IMR-90 (cell line): Measurements from ENCODE around the gene COQ4. TPM values are rescaled to one million over a fixed set of nuclear protein-coding genes. Genes with fewer than 3 reads are reported as not detected.

Source experiments
- ATAC-seq: fragments of 200-7000 bp; cut with Tn5 transposase; 2 replicates; pipeline ENCODE4 v1.9.1; 2020; ENCODE audit warnings: low read depth, mild to moderate bottlenecking, moderate library complexity
- BruUV-seq: library from RNA; stranded (reverse); fragments of 400-500 nt; replicated peaks from 2 replicates; lab custom pipeline; 2021; lab: Mats Ljungman, UMichigan
- CTCF ChIA-PET: fragments of 300-600 bp; formaldehyde crosslinking; extraction: SDS; loops from one replicate; lab custom pipeline; 2021; ENCODE audit warnings: antibody characterized with exemption; lab: Yijun Ruan, JAX
- POLR2A ChIA-PET: fragments of 300-600 bp; sonication (Branson Sonifier 250); formaldehyde crosslinking; loops from one replicate; lab custom pipeline; 2022; ENCODE audit warnings: antibody characterized with exemption; ENCODE audit not compliant: unreplicated experiment; lab: Charles Lee
- DNase-seq: peaks from one replicate; pipeline ENCODE4 v3.0.0; 2013
- H2AFZ ChIP-seq: replicated peaks from 2 replicates; pipeline ENCODE3; 2013; ENCODE audit warnings: low read length, mild to moderate bottlenecking; ENCODE audit not compliant: poor library complexity
- H2AK5ac ChIP-seq: 2 replicates; pipeline ENCODE4 v1.6.1; 2013; ENCODE audit warnings: low read depth, low read length, inconsistent platforms
- H2AK9ac ChIP-seq: replicated peaks from 2 replicates; pipeline ENCODE3; 2013; ENCODE audit warnings: mild to moderate bottlenecking, low read depth, low read length, moderate library complexity; ENCODE audit not compliant: poor library complexity
- H2BK120ac ChIP-seq: 2 replicates; pipeline ENCODE4 v1.6.1; 2013; ENCODE audit warnings: low read depth, low read length, inconsistent platforms
- H2BK15ac ChIP-seq: 3 replicates; pipeline ENCODE4 v1.6.1; 2013; ENCODE audit warnings: low read depth, low read length, inconsistent platforms
- H2BK20ac ChIP-seq: 2 replicates; pipeline ENCODE4 v1.6.1; 2013; ENCODE audit warnings: low read depth, mild to moderate bottlenecking, inconsistent platforms, low read length, moderate library complexity
- H2BK5ac ChIP-seq: 2 replicates; pipeline ENCODE4 v1.6.1; 2013; ENCODE audit warnings: mild to moderate bottlenecking, low read depth, low read length, inconsistent platforms; ENCODE audit not compliant: poor library complexity, severe bottlenecking
- H3K14ac ChIP-seq: replicated peaks from 2 replicates; pipeline ENCODE4 v1.6.1; 2013; ENCODE audit warnings: low read depth, low read length, inconsistent platforms
- H3K18ac ChIP-seq: 2 replicates; pipeline ENCODE4 v1.6.1; 2013; ENCODE audit warnings: low read depth, low read length, control low read depth
- H3K23ac ChIP-seq: 2 replicates; pipeline ENCODE4 v1.6.1; 2013; ENCODE audit warnings: low read depth, low read length, inconsistent platforms
- H3K27ac ChIP-seq: 2 replicates; pipeline ENCODE4 v1.5.1; 2013; ENCODE audit warnings: mild to moderate bottlenecking, control low read depth, low read length; ENCODE audit not compliant: insufficient read depth
- H3K27me3 ChIP-seq: 2 replicates; pipeline ENCODE4 v1.6.1; 2013; ENCODE audit warnings: low read length; ENCODE audit not compliant: control insufficient read depth, insufficient read depth
- H3K36me3 ChIP-seq: 2 replicates; pipeline ENCODE4 v1.6.1; 2013; ENCODE audit warnings: low read length, mixed read lengths; ENCODE audit not compliant: control insufficient read depth, insufficient read depth
- H3K4ac ChIP-seq: 2 replicates; pipeline ENCODE4 v1.6.1; 2013; ENCODE audit warnings: low read depth, low read length, inconsistent platforms
- H3K4me1 ChIP-seq: 2 replicates; pipeline ENCODE4 v1.6.1; 2013; ENCODE audit warnings: low read length, mixed read lengths; ENCODE audit not compliant: control insufficient read depth, insufficient read depth
- H3K4me2 ChIP-seq: 2 replicates; pipeline ENCODE4 v1.6.1; 2013; ENCODE audit warnings: low read depth, mild to moderate bottlenecking, control low read depth, low read length, moderate library complexity
- H3K4me3 ChIP-seq: 2 replicates; pipeline ENCODE4 v1.5.1; 2013; ENCODE audit warnings: low read depth, mild to moderate bottlenecking, control low read depth, low read length, moderate library complexity; ENCODE audit not compliant: insufficient read depth
- H3K56ac ChIP-seq: 2 replicates; pipeline ENCODE4 v1.6.1; 2013; ENCODE audit warnings: low read length, inconsistent platforms; ENCODE audit not compliant: insufficient read depth; ENCODE audit errors: extremely low read depth
- H3K79me1 ChIP-seq, 2 experiments: 2 replicates each; pipeline ENCODE4 v1.6.1; 2013; ENCODE audit warnings: low read length in 2 of 2, inconsistent platforms in 1 of 2, low read depth in 1 of 2
- H3K9ac ChIP-seq: 2 replicates; pipeline ENCODE4 v1.6.1; 2013; ENCODE audit warnings: low read depth, low read length, control low read depth
- H3K9me1 ChIP-seq: 2 replicates; pipeline ENCODE4 v1.6.1; 2013; ENCODE audit warnings: low read length, inconsistent platforms; ENCODE audit not compliant: insufficient read depth
- H3K9me3 ChIP-seq: 2 replicates; pipeline ENCODE4 v1.6.1; 2013; ENCODE audit warnings: low read length; ENCODE audit not compliant: control insufficient read depth, insufficient read depth
- H4K20me1 ChIP-seq: 2 replicates; pipeline ENCODE4 v1.6.1; 2013; ENCODE audit warnings: low read length, inconsistent platforms; ENCODE audit not compliant: insufficient read depth
- H4K5ac ChIP-seq: 2 replicates; pipeline ENCODE4 v1.6.1; 2013; ENCODE audit warnings: mild to moderate bottlenecking, low read depth, low read length, control low read depth
- H4K8ac ChIP-seq, 2 experiments: 2 replicates each; pipeline ENCODE4 v1.6.1; 2013; ENCODE audit warnings: low read depth in 2 of 2, low read length in 2 of 2, control low read depth in 1 of 2, inconsistent platforms in 1 of 2
- H4K91ac ChIP-seq: 2 replicates; pipeline ENCODE4 v1.6.1; 2013; ENCODE audit warnings: low read depth, low read length, inconsistent platforms; ENCODE audit not compliant: insufficient read depth
- CEBPB ChIP-seq: IDR thresholded peaks from 2 replicates; pipeline ENCODE4 v1.6.1; 2012; ENCODE audit warnings: low read depth, low read length, improper control_type of control experiment
- CHD1 ChIP-seq: IDR thresholded peaks from 2 replicates; pipeline ENCODE4 v1.6.1; 2012; ENCODE audit warnings: low read depth, low read length, improper control_type of control experiment
- MAZ ChIP-seq: IDR thresholded peaks from 2 replicates; pipeline ENCODE4 v1.6.1; 2012; ENCODE audit warnings: low read depth, mild to moderate bottlenecking, low read length, improper control_type of control experiment, moderate library complexity, borderline replicate concordance
- MXI1 ChIP-seq: IDR thresholded peaks from 2 replicates; pipeline ENCODE4 v1.6.1; 2012; ENCODE audit warnings: low read depth, mild to moderate bottlenecking, low read length, moderate library complexity, borderline replicate concordance
- RAD21 ChIP-seq: IDR thresholded peaks from 2 replicates; pipeline ENCODE4 v1.6.1; 2012; ENCODE audit warnings: low read length, improper control_type of control experiment
- RCOR1 ChIP-seq: IDR thresholded peaks from 2 replicates; pipeline ENCODE4 v1.6.1; 2012; ENCODE audit warnings: mild to moderate bottlenecking, low read length, improper control_type of control experiment; ENCODE audit not compliant: insufficient replicate concordance
- SMC3 ChIP-seq: fragments of 150-350 bp; IDR thresholded peaks from 2 replicates; pipeline ENCODE4 v1.6.1; 2016; ENCODE audit warnings: low read depth, mild to moderate bottlenecking, antibody characterized with exemption, low read length, moderate library complexity
- WGBS, 2 experiments: methylation state at CpG; one replicate each; pipeline versions ENCODE4 v1.1.5 to v1.1.7; 2013; ENCODE audit warnings: missing lambda C conversion rate in 2 of 2; ENCODE audit not compliant: insufficient read length in 1 of 2; ENCODE audit errors: extremely low coverage in 2 of 2; 5-methylcytosine and 5-hydroxymethylcytosine counted together
- dilution Hi-C: fragments of 300-500 bp; cut with HindIII; formaldehyde crosslinking; loops from one replicate; pipeline ENCODE4 v1.14.3; 2018; ENCODE audit warnings: low sequenced_read_pairs; ENCODE audit not compliant: unreplicated experiment
- in situ Hi-C: fragments of 300-500 bp; cut with MboI; formaldehyde crosslinking; loops from 3 replicates; pipeline ENCODE4 v1.14.3; 2019; ENCODE audit warnings: low sequenced_read_pairs, inconsistent platforms, mixed read lengths
- intact Hi-C: fragments of 100-400 bp; cut with micrococcal nuclease; formaldehyde crosslinking; loops from 2 replicates; pipeline ENCODE4 v1.10.0; 2022
- polyA plus RNA-seq, 3 experiments: library from polyadenylated mRNA; depleted of rRNA; stranded (reverse); fragments of >200 nt; gene quantifications; 2 replicates each; pipeline ENCODE4 v1.2.3, GENCODE V29; 2012; ENCODE audit warnings: low replicate concordance in 1 of 3
- total RNA-seq: library from RNA; depleted of rRNA; stranded (reverse); fragments of >200 nt; gene quantifications from 2 replicates; pipeline ENCODE4 v1.2.3, GENCODE V29; 2012
- TF ChIP-seq, protein P1 (sequence below): conservative IDR thresholded peaks from 2 replicates; pipeline ENCODE4 v1.5.1; 2012; ENCODE audit warnings: mild to moderate bottlenecking, low read depth, low read length, improper control_type of control experiment
- TF ChIP-seq, protein P2 (sequence below): fragments of 150-350 bp; IDR thresholded peaks from 2 replicates; pipeline ENCODE4 v1.6.1; 2017; ENCODE audit warnings: mild to moderate bottlenecking, antibody characterized with exemption, low read length, low read depth

The COQ4 gene
- total and polyA plus RNA-seq, 2 of the 4 experiments (the other 2 are of a cell fraction): 20.1 to 41.4 TPM

DNA sequence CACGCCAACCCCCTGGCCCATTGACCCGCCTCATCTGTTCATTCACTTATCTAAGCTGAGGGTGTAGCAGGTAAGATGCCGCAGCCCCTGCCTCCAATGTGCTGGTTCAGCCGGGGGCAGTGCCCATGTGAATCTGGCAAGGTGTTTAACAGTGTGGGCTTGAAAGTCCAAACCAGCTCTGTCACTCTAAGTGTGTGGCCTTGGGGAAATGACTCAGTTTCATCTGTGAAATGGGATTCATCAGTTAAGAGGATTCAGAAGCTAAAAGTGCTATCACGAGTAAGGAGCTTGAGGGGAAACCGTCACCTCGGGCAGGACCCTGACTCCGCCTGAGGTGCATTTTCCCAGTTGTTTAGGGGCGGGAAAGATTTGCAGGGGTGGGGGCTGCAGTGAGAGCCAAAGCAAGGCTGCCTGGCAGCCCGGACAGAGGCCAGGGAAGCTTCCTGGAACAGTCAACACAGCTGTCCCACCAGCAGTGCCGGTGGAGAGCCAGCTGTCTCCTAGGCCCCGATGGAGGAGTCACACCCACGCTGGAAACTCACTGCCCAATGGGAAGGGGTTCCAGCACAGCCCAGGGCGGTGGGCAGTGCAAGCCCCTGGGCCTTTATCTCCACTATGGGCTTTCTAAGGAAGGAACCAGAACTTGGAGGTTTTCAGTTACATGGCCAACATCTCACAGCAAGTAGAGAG lies 38.8 kb downstream of the COQ4 start (continued):
- TF ChIP-seq RCOR1 (no peak), MAZ (no peak)

DNA sequence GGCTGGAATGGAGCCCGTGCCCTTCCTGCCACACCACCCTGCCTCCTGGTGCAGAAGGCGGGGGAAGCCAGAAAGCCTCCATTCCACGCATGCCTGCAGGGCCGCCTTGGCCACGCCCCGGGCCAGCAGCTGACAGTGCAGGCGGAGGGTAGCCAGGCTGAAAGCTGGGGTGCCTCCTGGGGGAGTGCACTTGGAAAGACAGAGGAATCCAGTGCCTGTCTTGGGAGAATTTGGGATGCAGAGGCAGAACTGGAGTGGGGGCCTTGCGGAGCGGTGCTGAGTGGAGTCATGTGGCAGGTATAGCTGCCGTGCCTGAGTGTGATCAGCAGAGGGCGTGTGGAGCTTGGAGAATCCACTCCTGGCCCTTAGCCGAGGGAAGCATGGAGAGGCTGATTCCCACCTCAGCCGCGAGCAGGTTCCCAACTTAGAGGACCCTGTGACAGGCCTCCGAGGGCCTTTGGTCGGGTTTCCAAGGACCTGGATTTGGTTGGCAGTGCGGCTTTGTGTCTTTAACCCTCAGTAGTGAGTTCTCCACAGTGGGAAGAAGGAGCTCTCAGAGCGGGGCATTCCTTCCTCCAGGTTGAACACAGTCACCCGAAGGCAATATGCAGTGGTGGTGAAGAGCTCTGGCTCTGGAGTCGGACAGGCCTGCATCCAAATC lies 39.5 kb downstream of the COQ4 start:
- peak overlapping the region; percentile 71 for H3K4me2 ChIP-seq
- in situ Hi-C loops: no loop called here
- peak overlapping the region; percentile 71; the same call in 1 of the 2 replicates for H4K91ac ChIP-seq
- H2BK20ac ChIP-seq: no peak overlapping the region
- H3K56ac ChIP-seq: peak overlapping the region; percentile 63; the same call in 1 of the 2 replicates
- peak overlapping the region; percentile 30 for H3K4me3 ChIP-seq
- H2AFZ ChIP-seq: peak overlapping the region; percentile 96
- H3K27me3 ChIP-seq: no peaks in the 10 kb centered on the region
- peak overlapping the region; percentile 24 to 85; a peak in 3 of 4 replicates for H4K8ac ChIP-seq
- H3K27ac ChIP-seq: peak overlapping the region; percentile 31
- H4K5ac ChIP-seq: peak overlapping the region; percentile 34
- 0 out of 2 replicates have a peak, but pooled peaks cover 4% of the 10 kb centered on the region for H3K36me3 ChIP-seq
- ATAC-seq (peak; percentile 90), DNase-seq (peak; percentile 78)
- H3K79me1 ChIP-seq: no peaks in the 10 kb centered on the region; a peak in 1 of 4 replicates
- H2BK5ac ChIP-seq: peak overlapping the region; percentile 30
- peaks cover 10% of the 10 kb centered on the region; the same call in 1 of the 2 replicates for H3K4me1 ChIP-seq
- peak overlapping the region; percentile 31; the same call in 1 of the 2 replicates for H3K23ac ChIP-seq
- H3K9me3 ChIP-seq: no peaks in the 10 kb centered on the region
- H4K20me1 ChIP-seq: no peaks in the 10 kb centered on the region
- WGBS, 2 experiments: 5% methylated on average over 8 of the region's 20 CpGs; no CpG with 5 or more reads in 1 of the 2 experiments
- TF ChIP-seq, protein P1, sequence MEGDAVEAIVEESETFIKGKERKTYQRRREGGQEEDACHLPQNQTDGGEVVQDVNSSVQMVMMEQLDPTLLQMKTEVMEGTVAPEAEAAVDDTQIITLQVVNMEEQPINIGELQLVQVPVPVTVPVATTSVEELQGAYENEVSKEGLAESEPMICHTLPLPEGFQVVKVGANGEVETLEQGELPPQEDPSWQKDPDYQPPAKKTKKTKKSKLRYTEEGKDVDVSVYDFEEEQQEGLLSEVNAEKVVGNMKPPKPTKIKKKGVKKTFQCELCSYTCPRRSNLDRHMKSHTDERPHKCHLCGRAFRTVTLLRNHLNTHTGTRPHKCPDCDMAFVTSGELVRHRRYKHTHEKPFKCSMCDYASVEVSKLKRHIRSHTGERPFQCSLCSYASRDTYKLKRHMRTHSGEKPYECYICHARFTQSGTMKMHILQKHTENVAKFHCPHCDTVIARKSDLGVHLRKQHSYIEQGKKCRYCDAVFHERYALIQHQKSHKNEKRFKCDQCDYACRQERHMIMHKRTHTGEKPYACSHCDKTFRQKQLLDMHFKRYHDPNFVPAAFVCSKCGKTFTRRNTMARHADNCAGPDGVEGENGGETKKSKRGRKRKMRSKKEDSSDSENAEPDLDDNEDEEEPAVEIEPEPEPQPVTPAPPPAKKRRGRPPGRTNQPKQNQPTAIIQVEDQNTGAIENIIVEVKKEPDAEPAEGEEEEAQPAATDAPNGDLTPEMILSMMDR: peak; percentile 89
- TF ChIP-seq MXI1 (peak; percentile 91; the same call in 1 of the 2 replicates), SMC3 (peak; percentile 88), CHD1 (no peak), RAD21 (peak; percentile 88), MAZ (peak; percentile 76; the same call in 1 of the 2 replicates), CEBPB (no peak)
- TF ChIP-seq, protein P2, sequence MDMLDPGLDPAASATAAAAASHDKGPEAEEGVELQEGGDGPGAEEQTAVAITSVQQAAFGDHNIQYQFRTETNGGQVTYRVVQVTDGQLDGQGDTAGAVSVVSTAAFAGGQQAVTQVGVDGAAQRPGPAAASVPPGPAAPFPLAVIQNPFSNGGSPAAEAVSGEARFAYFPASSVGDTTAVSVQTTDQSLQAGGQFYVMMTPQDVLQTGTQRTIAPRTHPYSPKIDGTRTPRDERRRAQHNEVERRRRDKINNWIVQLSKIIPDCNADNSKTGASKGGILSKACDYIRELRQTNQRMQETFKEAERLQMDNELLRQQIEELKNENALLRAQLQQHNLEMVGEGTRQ: peak; percentile 56; the same call in 1 of the 2 replicates
- BruUV-seq: no TSS peak
- peak overlapping the region; percentile 82 for H3K4ac ChIP-seq
- POLR2A ChIA-PET: interaction anchor here (0.6 to 1.4 kb wide), 2 partner anchors 9 to 34 kb away, joined by 5 to 18 read pairs; partner anchors contain the start of gene URM1
- no peak overlapping the region for H3K18ac ChIP-seq
- dilution Hi-C loops: no loop called here
- peak overlapping the region; percentile 81 for H2AK9ac ChIP-seq
- H2BK120ac ChIP-seq: peak overlapping the region; percentile 54; the same call in 1 of the 2 replicates
- peak overlapping the region; percentile 49; the same call in 1 of the 2 replicates for H3K14ac ChIP-seq
- peak overlapping the region; percentile 4 for H3K9ac ChIP-seq
- intact Hi-C loops: loop anchor here (1.0 kb wide), 2 partner anchors 50 to 67 kb away; no protein-coding TSS in a partner anchor
- no peak overlapping the region for H2AK5ac ChIP-seq
- peaks cover 8% of the 10 kb centered on the region for H3K9me1 ChIP-seq
- CTCF ChIA-PET: interaction anchor here (0.5 to 1.7 kb wide), 11 partner anchors 9 to 194 kb away, joined by 3 to 8 read pairs (median 3); partner anchors contain the start of genes CERCAM and URM1
- no peak overlapping the region for H2BK15ac ChIP-seq
